ENCODE results near the gene SPCS3.

The SPCS3 gene

DNA sequence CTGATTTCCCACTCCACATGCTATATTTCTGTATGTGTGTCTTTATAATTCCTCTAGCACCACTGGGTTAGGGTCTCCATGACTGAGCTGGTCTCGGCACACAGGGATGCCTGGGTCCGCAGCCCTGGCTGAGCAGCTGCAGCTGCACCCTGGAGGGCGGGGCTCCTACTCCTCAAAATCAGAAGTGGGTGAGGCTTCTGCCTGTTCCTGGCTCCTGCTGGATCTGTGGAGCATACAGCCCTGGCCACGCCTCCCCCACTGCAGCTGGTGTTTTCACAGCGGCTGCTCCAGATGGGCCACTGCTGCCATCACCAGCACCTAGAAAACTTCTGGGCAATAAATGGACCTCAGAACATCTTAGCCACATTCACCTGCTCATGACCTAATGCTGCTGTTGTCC, 30.9 kb downstream of the SPCS3 start:
- no peak for DNase-seq (ENCODE audit: low spot score)

DNA sequence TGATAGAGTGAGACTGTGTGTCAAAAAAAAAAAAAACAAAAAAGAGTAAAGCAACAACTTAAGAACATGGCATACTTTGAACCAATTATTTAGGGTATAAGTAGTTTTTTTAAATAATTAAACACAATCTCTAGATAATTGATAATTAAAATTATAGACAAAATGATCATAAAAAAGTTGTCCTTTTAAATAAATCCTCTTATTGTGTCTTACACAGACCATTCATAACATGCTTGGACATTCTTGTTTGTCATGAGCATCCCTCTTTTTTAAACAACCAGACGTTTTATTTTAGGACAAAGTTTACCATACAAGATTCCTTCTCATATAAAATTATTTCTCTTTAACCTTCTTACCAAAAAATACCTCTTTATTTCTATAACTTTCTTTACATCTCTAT, 35.1 kb downstream of the SPCS3 start:
- no peak for DNase-seq (ENCODE audit: low spot score)

DNA sequence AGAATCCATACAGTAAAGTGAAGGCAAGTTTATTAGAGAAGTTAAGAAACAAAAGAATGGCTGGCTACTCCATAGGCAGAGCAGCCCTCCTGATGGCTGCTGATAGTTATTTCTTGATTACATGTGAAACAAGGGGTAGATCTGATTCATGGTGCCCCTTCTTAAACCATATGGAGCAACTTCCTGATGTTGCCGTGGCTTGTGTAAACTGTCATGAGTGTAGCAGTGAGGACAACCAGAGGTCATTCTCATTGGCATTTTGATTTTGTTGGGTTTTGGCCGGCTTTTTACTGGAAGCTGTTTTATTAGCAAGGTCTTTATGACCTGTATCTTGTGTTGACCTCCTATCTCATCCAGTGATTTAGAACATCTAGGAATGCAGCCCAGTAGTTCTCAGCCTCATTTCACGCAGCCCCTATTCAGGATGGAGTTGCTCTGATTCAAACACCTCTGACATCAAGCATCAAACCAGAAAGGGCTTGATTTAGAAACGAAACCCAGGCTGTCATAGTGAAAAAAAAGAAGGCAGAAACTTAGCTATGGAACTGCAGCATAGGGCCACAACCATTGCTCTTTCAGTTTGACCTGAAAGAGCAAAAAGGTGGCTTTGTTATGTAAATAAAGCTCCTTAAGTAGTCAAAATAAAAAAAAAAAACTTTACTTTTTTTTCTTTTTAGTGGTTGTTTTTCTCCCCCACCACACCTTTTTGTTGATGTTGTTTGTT, 37.8 kb downstream of the SPCS3 start:
- no peak for DNase-seq (ENCODE audit: low spot score)

DNA sequence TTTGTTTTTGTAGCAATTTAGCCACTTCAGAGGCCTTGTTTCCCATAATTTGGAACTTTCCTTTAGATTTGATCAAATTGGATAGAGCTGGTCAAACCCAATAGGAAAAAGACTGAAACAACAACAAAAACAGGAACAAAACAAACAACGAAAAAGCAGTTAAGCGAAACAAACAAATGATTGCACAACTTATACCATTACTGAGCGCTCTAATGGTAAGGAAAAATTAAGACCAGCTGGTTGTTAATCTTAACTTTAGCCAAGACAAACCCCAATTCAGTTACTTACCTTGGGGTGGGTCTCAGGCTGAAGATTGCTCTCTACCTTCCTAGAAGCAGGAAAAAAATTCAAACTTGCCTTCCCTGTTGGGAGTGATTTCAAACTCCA, 38.3 kb downstream of the SPCS3 start:
- no peak for DNase-seq (ENCODE audit: low spot score)

DNA sequence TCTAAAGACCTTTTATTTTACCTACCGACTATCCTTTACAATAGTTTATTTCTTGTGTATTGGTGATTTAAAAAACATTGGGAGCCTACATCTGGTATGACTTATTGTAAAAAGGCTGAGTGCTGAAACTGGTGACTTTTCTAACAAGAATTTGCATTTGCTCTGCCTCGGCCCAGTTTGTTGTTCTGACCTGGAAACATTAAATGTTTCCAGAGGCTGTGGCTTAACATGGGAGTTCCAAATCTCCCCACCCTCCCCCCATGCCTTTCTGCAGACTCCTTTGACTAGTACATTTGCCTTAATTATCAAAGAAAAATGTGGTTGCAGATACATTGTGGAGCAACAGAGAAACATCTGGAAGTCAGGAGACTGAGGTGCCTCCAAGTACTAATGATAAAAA, 39.8 kb downstream of the SPCS3 start:
- DNase-seq (ENCODE audit: low spot score) = no peak

DNA sequence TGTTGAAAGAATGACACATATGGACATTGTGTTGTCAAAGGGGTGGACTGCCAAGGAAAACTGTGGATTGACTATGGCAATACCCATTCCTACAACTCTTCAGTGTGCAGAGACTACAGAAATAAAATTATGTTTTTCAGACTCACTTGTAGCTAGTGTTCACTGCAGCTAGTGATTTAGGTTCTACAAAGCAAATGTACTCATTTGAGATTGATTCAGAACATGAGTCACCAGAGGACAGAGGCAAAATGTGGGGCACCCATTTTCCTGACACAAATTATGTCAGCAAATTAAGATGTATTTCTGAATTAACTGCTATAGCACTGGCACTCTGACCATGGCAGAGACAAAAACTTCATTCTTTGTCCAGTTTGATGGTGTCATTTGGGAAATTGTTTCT, 40.7 kb downstream of the SPCS3 start:
- no peak for DNase-seq (ENCODE audit: low spot score)

DNA sequence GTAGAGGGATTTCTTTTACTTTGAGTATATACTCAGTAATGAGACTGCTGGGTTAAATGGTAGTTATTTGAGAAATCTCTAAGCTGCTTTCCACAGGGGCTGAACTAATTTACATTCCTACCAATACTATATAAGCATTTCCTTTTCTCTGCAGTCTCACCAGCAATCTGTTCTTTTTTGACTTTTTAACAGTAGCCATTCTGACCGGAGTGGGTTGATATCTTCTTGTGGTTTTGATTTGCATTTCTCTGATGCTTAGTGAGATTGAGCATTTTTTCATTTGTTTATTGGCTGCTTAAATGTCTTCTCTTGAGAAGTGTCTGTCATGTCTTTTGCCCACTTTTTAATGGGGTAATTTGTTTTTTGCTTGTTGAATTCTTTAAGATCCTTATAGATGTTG, 43.3 kb downstream of the SPCS3 start:
- no peak for DNase-seq (ENCODE audit: low spot score)

DNA sequence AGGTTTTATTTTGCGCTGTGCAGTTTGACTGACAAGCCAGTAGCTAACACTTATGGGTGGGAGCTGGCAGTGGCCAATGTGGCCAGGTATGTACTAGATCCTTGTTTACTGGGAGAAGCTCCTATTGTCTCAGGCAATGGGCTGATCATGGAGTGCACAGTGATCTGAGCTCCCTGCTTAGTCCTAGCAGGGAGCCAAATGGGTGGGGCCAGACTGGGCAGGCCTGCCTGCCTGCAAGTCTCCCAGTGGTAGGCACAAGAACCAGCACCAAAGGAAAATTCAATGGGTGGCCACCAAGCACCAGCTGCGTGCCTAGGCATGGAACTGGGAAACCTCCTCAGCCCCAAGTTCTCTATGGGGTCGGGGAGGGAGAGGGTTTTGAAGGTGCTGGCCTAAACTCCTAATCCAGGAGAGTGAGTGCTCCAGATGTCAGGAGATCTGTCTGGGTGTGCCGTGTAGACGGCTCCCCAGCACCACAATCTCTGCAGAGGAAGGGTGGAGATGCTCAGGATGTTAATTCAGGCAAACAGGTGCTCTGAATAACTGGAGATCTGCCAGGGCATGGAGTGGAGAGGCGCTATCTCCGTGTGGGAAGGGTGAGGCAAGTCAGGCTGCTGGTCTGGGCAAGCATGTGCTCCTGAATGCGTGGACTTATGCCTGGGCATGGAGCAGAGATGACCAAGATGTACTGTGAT, 48.2 kb downstream of the SPCS3 start:
- no peak for DNase-seq (ENCODE audit: low spot score)

DNA sequence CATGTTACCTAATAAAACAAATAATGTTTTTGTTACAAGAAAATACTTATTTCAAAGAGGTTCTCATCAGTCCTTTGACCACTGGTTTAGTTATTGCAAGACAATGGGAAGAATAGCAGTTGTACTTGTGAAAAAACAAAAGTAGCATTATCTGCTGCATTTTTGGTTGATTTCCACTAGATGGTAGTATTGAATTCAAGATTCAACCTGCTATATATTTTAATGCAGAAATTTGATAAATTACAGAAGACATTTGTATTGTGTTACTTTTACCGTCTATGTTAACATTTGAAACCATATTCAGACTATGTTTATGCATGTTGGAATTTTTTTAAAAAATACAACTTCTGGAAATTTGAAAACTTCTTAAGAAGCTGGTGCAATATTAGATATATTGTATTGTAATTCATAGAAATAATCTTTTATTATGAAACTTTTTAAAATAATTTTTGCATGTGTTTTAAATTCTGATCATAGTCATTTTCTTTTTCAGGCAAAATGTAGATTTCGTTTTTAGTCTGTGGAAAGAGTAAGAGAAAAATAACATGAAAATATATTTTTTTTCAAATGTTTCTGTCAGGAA, 56.4 kb downstream of the SPCS3 start:
- DNase-seq (ENCODE audit: low spot score) = no peak

DNA sequence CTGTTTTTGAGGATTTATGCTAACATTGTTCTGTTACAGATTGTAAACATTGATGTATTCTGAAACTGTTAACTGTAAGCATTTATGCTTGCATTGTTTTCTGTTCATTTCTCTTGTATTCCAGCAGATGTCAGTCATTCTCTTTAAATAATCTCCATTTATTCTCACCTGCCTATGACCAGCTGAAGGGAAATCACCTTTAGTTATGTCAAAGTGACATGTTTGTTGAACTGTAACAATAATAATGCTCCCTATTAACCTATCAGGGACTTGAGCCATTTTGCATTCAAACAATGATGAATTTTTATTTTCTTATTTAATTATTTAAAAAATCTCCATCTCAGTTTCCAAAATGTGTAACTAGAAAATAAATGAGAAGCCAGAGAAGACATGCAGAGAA, 58.0 kb downstream of the SPCS3 start:
- no peak for DNase-seq (ENCODE audit: low spot score)

DNA sequence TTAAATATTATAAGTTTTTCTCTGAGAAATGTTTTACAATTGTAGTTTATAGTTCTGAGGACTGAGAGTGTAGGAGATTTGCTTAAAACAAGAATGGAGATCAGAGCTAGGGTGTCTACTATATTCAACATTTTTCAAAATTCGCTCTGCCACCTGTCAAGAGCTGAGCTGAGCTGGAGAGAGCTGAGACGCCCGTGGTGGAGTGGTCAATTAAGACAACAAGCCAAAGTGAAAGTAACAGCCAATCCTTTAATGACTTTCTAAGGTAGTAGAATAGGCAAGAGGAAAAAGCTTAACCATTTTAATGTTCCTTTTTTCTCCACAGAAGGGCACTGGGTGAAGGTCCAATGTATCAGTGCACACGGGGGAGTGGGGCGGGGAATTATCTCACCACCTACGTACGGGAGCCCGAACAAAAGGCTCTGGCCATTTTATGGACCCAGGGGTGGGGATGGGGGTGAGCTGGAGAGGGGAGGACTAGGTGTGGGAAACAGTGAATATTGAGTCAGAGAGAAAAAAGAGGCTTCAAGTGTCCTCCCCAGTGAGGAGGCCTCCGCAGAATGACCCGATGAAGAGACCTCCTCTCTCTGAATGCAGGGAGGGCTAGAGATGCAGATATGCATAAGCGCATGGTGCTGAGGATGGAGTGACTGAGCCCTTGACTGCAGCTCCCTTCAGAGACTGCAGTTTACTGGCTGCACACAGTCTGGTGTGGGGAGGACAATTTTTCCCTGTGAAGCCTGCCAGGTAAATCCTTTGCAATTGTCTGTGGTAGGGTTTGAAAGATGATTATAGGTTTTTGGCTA, 60.8 kb downstream of the SPCS3 start:
- no peak for DNase-seq (ENCODE audit: low spot score)
